HepG2 (cell line): ENCODE data around the gene SPOP. TPM values are rescaled to one million over a fixed set of nuclear protein-coding genes. Genes with fewer than 3 reads are reported as not detected.
A peak's percentile ranks its signal among the peaks of the same experiment; 100 is the strongest.

Experiments
- ATAC-seq: fragments of 200-7000 bp; cut with Tn5 transposase; 3 replicates; pipeline ENCODE4 v1.9.1; 2020; ENCODE audit warnings: mild to moderate bottlenecking, moderate library complexity
- BruUV-seq: library from RNA; stranded (reverse); fragments of 400-500 nt; replicated peaks from 2 replicates; lab custom pipeline; 2021; lab: Mats Ljungman, UMichigan
- CTCF ChIA-PET: fragments of 300-600 bp; formaldehyde crosslinking; extraction: SDS; loops from one replicate; lab custom pipeline; 2021; ENCODE audit warnings: low total read pairs, inconsistent platforms, low intra/inter-chr PET ratio; lab: Yijun Ruan, JAX
- POLR2A ChIA-PET: fragments of 350-600 bp; sonication (Branson Sonifier 250); formaldehyde crosslinking; loops from one replicate; lab custom pipeline; 2020; ENCODE audit warnings: antibody characterized with exemption, inconsistent platforms; lab: Yijun Ruan, JAX
- DNase-seq: peaks from one replicate; pipeline ENCODE4 v3.0.0-alpha.2; 2015; ENCODE audit warnings: low spot score
- FAIRE-seq: peaks from 3 replicates; lab custom pipeline; 2011; peaks lifted over from hg19 to GRCh38; lab: Jason Lieb, UNC
- H2AFZ ChIP-seq: one replicate; pipeline ENCODE4 v1.6.1; 2011; ENCODE audit warnings: low read length, inconsistent platforms
- H3K27ac ChIP-seq: fragments of 300-600 bp; 3 replicates; pipeline ENCODE4 v1.8.0; 2011; ENCODE audit warnings: mixed run types, mild to moderate bottlenecking, mixed read lengths, low read length, inconsistent platforms; ENCODE audit not compliant: insufficient read depth; ENCODE audit errors: extremely low read length
- H3K27me3 ChIP-seq, 2 experiments: fragments of 200-600 bp in 1 of 2; 2 replicates in 1 of 2; 3 replicates in 1 of 2; pipeline versions ENCODE4 v1.6.0 to v1.8.0; 2011; ENCODE audit warnings: low read length in 2 of 2, mild to moderate bottlenecking in 2 of 2, moderate library complexity in 2 of 2, inconsistent platforms in 1 of 2; ENCODE audit not compliant: insufficient read depth in 2 of 2, control insufficient read depth in 1 of 2
- H3K36me3 ChIP-seq, 2 experiments: fragments of 200-600 bp in 1 of 2; replicated peaks in 1 of 2; 2 replicates in 1 of 2; 3 replicates in 1 of 2; pipeline versions ENCODE4 v1.5.1 to v1.8.0; 2011; ENCODE audit warnings: low read length in 2 of 2, inconsistent platforms in 1 of 2; ENCODE audit not compliant: insufficient read depth in 2 of 2, control insufficient read depth in 1 of 2
- H3K4me1 ChIP-seq: 2 replicates; pipeline ENCODE4 v1.5.1; 2012; ENCODE audit warnings: low read length, inconsistent platforms; ENCODE audit not compliant: insufficient read depth
- H3K4me2 ChIP-seq: 2 replicates; pipeline ENCODE4 v1.6.0; 2011; ENCODE audit warnings: low read depth, low read length, inconsistent platforms
- H3K4me3 ChIP-seq, 3 experiments: fragments of 200-600 bp in 1 of 3; sonication (generic), shearing (Covaris generic) in 1 of 3; replicated peaks in 1 of 3; 2 replicates each; pipeline ENCODE4 v1.5.1; 2011 to 2016; ENCODE audit warnings: low read length in 3 of 3, inconsistent platforms in 2 of 3, low read depth in 2 of 3, mild to moderate bottlenecking in 2 of 3, control low read depth in 1 of 3, mixed read lengths in 1 of 3; ENCODE audit not compliant: insufficient read depth in 1 of 3
- H3K79me2 ChIP-seq: one replicate; pipeline ENCODE4 v1.6.1; 2011; ENCODE audit warnings: low read length, inconsistent platforms; ENCODE audit not compliant: insufficient read depth
- H3K9ac ChIP-seq: 2 replicates; pipeline ENCODE4 v1.6.0; 2011; ENCODE audit warnings: mild to moderate bottlenecking, low read depth, low read length, inconsistent platforms; ENCODE audit not compliant: insufficient read depth
- H3K9me3 ChIP-seq: 2 replicates; pipeline ENCODE4 v1.5.1; 2012; ENCODE audit warnings: mild to moderate bottlenecking, low read length
- H4K20me1 ChIP-seq: 2 replicates; pipeline ENCODE4 v1.6.0; 2011; ENCODE audit warnings: inconsistent platforms, mild to moderate bottlenecking, low read length, moderate library complexity; ENCODE audit not compliant: insufficient read depth
- BHLHE40 ChIP-seq: IDR thresholded peaks from 2 replicates; pipeline ENCODE4 v1.6.1; 2011; ENCODE audit warnings: low read length, improper control_type of control experiment
- BRD4 ChIP-seq: sonication (generic); formaldehyde crosslinking; IDR thresholded peaks from 2 replicates; pipeline ENCODE4 v1.4.0; 2020; ENCODE audit warnings: missing genetic modification reagents
- CEBPZ ChIP-seq: IDR thresholded peaks from 2 replicates; pipeline ENCODE4 v1.6.1; 2012; ENCODE audit warnings: low read length, improper control_type of control experiment
- HDAC2 ChIP-seq: sonication (generic); formaldehyde crosslinking; IDR thresholded peaks from 2 replicates; pipeline ENCODE4 v1.4.0; 2020; ENCODE audit warnings: missing genetic modification reagents
- HDAC6 ChIP-seq: fragments of 200-600 bp; sonication (generic); IDR thresholded peaks from 2 replicates; pipeline ENCODE4 v1.7.0; 2017; ENCODE audit warnings: mild to moderate bottlenecking, antibody characterized with exemption, low read length, low read depth
- SNAI1 ChIP-seq: sonication (generic); formaldehyde crosslinking; IDR thresholded peaks from 2 replicates; pipeline ENCODE4 v1.5.0; 2020; ENCODE audit warnings: mild to moderate bottlenecking, missing genetic modification reagents, borderline replicate concordance
- ZBTB34 ChIP-seq: sonication (generic); formaldehyde crosslinking; IDR thresholded peaks from 2 replicates; pipeline ENCODE4 v1.8.0; 2022; ENCODE audit warnings: mild to moderate bottlenecking, missing genetic modification reagents
- ZKSCAN8 ChIP-seq: IDR thresholded peaks from 2 replicates; pipeline ENCODE4 v1.6.1; 2016; ENCODE audit warnings: borderline replicate concordance, missing genetic modification reagents, missing compliant biosample characterization
- ZNF124 ChIP-seq: sonication (generic); formaldehyde crosslinking; IDR thresholded peaks from 2 replicates; pipeline ENCODE4 v1.4.0; 2020; ENCODE audit warnings: missing genetic modification reagents
- ZNF34 ChIP-seq: sonication (generic); formaldehyde crosslinking; IDR thresholded peaks from 2 replicates; pipeline ENCODE4 v1.4.0; 2020; ENCODE audit warnings: mild to moderate bottlenecking, missing genetic modification reagents, borderline replicate concordance
- ZNF446 ChIP-seq: sonication (generic); formaldehyde crosslinking; IDR thresholded peaks from 2 replicates; pipeline ENCODE4 v1.5.0; 2020; ENCODE audit warnings: mild to moderate bottlenecking, missing genetic modification reagents
- ZNF788 ChIP-seq: sonication (generic); formaldehyde crosslinking; IDR thresholded peaks from 2 replicates; pipeline ENCODE4 v1.5.0; 2020; ENCODE audit warnings: mild to moderate bottlenecking, missing genetic modification reagents, borderline replicate concordance
- ZNF83 ChIP-seq: sonication (generic); formaldehyde crosslinking; IDR thresholded peaks from 2 replicates; pipeline ENCODE4 v1.4.0; 2020; ENCODE audit warnings: missing genetic modification reagents, mild to moderate bottlenecking, borderline replicate concordance
- WGBS: methylation state at CpG from one replicate; pipeline ENCODE4 v1.1.6; 2017; ENCODE audit warnings: low lambda C conversion rate; 5-methylcytosine and 5-hydroxymethylcytosine counted together
- in situ Hi-C: cut with HindIII; loops from 2 replicates; pipeline ENCODE4 v1.10.0; 2017; ENCODE audit warnings: low pct_unique_long_range_greater_than_20kb; ENCODE audit not compliant: extremely low pct_ligation_motif_present
- intact Hi-C: fragments of 100-400 bp; cut with micrococcal nuclease; formaldehyde crosslinking; loops from one replicate; pipeline ENCODE4 v1.10.0; 2022; ENCODE audit not compliant: unreplicated experiment
- polyA plus RNA-seq, 8 experiments: library from polyadenylated mRNA; depleted of rRNA in 3 of 8; stranded (reverse) in 7 of 8; unstranded in 1 of 8; fragments of >200 nt; fragmentation: Illumina TruSeq in 4 of 8; extraction: Trizol in 4 of 8; gene quantifications; 2 replicates each; pipeline versions ENCODE4 v1.2.1 to v1.2.3, GENCODE V29; 2011 to 2016; ENCODE audit warnings: low read depth in 4 of 8, missing spikeins in 1 of 8, mixed read lengths in 1 of 8; ENCODE audit not compliant: insufficient read depth in 1 of 8
- total RNA-seq, 5 experiments: library from RNA; depleted of rRNA; stranded (reverse); fragments of >200 nt; fragmentation: Illumina TruSeq; extraction: Trizol; gene quantifications; 2 replicates each; pipeline ENCODE4 v1.2.3, GENCODE V29; 2016; ENCODE audit warnings: low read depth in 1 of 5
- TF ChIP-seq, protein P1 (sequence below), 2 experiments: sonication (generic) in 1 of 2; formaldehyde crosslinking in 1 of 2; IDR thresholded peaks; 2 replicates each; pipeline versions ENCODE4 v1.4.0 to v1.6.1; 2018 to 2020; ENCODE audit warnings: missing genetic modification reagents in 2 of 2, borderline replicate concordance in 1 of 2, low read depth in 1 of 2, mild to moderate bottlenecking in 1 of 2, missing biosample characterization in 1 of 2

SPOP gene
- total and polyA plus RNA-seq, 2 of the 13 experiments (the other 11 are each of a cell fraction or from before 2014, with no cell fraction given): 52.8 to 60.8 TPM

DNA sequence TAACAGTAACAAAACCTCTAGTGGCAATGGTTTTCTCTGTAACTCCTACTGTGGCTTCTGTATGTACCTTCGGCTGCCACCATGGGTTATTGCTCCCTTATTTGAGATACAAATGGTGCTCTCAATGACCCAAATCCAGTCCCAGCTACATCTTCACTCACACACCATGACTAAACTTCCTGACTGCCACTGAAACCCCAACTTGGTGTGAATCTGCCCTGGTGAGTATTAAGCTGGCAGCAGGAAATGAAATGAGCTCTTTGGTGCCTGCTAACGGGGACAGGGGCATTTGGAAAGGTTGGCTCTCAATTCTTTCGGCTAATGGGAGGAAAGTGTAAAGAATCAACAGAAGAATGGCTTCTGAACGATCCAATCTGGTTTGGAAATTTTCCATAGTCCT is 37.3 kb upstream of the SPOP start:
- Histone ChIP-seq H3K27me3 (no peaks in the 10 kb centered on the region), H3K4me3 (no peak overlapping the region), H3K27ac (no peak overlapping the region), H4K20me1 (no peaks in the 10 kb centered on the region), H3K79me2 (no peaks in the 10 kb centered on the region), H3K4me1 (peaks cover 8% of the 10 kb centered on the region; the same call in 1 of the 2 replicates), H3K4me2 (no peak overlapping the region), H3K36me3 (peaks cover 20 to 59% of the 10 kb centered on the region in 2 experiments), H2AFZ (no peak overlapping the region), H3K9ac (no peak overlapping the region), H3K9me3 (no peaks in the 10 kb centered on the region)
- CTCF ChIA-PET: no interaction called here
- in situ Hi-C loops: no loop called here
- FAIRE-seq (no peak), ATAC-seq (no peak), DNase-seq (no peak)
- TF ChIP-seq ZNF788 (CRISPR knock-in tag) (no peak), ZNF34 (CRISPR knock-in tag) (no peak), ZBTB34 (CRISPR knock-in tag) (no peak), ZNF83 (CRISPR knock-in tag) (no peak), CEBPZ (no peak), ZNF124 (no peak), BRD4 (CRISPR knock-in tag) (no peak), ZKSCAN8 (CRISPR knock-in tag) (no peak), SNAI1 (CRISPR knock-in tag) (no peak), HDAC6 (no peak), BHLHE40 (no peak), ZNF446 (CRISPR knock-in tag) (no peak), HDAC2 (no peak)
- TF ChIP-seq, protein P1, sequence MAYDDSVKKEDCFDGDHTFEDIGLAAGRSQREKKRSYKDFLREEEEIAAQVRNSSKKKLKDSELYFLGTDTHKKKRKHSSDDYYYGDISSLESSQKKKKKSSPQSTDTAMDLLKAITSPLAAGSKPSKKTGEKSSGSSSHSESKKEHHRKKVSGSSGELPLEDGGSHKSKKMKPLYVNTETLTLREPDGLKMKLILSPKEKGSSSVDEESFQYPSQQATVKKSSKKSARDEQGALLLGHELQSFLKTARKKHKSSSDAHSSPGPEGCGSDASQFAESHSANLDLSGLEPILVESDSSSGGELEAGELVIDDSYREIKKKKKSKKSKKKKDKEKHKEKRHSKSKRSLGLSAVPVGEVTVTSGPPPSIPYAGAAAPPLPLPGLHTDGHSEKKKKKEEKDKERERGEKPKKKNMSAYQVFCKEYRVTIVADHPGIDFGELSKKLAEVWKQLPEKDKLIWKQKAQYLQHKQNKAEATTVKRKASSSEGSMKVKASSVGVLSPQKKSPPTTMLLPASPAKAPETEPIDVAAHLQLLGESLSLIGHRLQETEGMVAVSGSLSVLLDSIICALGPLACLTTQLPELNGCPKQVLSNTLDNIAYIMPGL (CRISPR knock-in tag; IDR thresholded peaks at IDR 0.05; ENCODE audit: borderline replicate concordance in 1 of 2, low read depth in 1 of 2): no peak
- POLR2A ChIA-PET: no interaction called here
- WGBS: 86% methylated on average over 4 of the region's 4 CpGs
- BruUV-seq: TSS peak; percentile 30
- intact Hi-C loops: no loop called here
